Endothelial cell (in vitro differentiated cells): Measurements from ENCODE around the gene RPTOR. TPM values are rescaled to one million over a fixed set of nuclear protein-coding genes. Genes with fewer than 3 reads are reported as not detected.

Experiments
- DNase-seq: peaks from one replicate; pipeline ENCODE4 v3.0.0; 2021; ENCODE audit warnings: low spot score
- H3K27ac Mint-ChIP-seq: one replicate; pipeline ENCODE4 v1.8.0; 2021; ENCODE audit warnings: mixed read lengths, inconsistent platforms; ENCODE audit not compliant: unreplicated experiment
- H3K27me3 Mint-ChIP-seq: one replicate; pipeline ENCODE4 v1.8.0; 2021; ENCODE audit warnings: mild to moderate bottlenecking, moderate library complexity, mixed read lengths, inconsistent platforms; ENCODE audit not compliant: unreplicated experiment
- H3K36me3 Mint-ChIP-seq: one replicate; pipeline ENCODE4 v1.8.0; 2021; ENCODE audit warnings: mild to moderate bottlenecking, low read depth, mixed read lengths, inconsistent platforms; ENCODE audit not compliant: unreplicated experiment
- H3K4me1 Mint-ChIP-seq: one replicate; pipeline ENCODE4 v1.8.0; 2021; ENCODE audit warnings: mild to moderate bottlenecking, mixed read lengths, inconsistent platforms; ENCODE audit not compliant: unreplicated experiment
- H3K4me3 Mint-ChIP-seq: one replicate; pipeline ENCODE4 v1.8.0; 2021; ENCODE audit warnings: mild to moderate bottlenecking, mixed read lengths, inconsistent platforms; ENCODE audit not compliant: unreplicated experiment
- H3K9me3 Mint-ChIP-seq: one replicate; pipeline ENCODE4 v1.8.0; 2021; ENCODE audit warnings: mixed read lengths, inconsistent platforms; ENCODE audit not compliant: unreplicated experiment
- CTCF ChIP-seq: fragments of 200-600 bp; sonication (generic); IDR thresholded peaks from one replicate; pipeline ENCODE4 v1.5.0; 2021; ENCODE audit warnings: antibody characterized with exemption; ENCODE audit not compliant: unreplicated experiment
- total RNA-seq: library from RNA; stranded (reverse); fragmentation: NEBNext Ultra II Directional; extraction: Animal tissue kit (Norgen Biotek cat#: 25700); gene quantifications from one replicate; pipeline ENCODE4 v1.2.1, GENCODE V29; 2021; ENCODE audit not compliant: unreplicated experiment

Gene RPTOR
- total RNA-seq, 1 donor from 2014 or later: 36.7 TPM

- Mint-ChIP-seq H3K27ac (no peak overlapping the region), H3K4me1 (no peaks in the 10 kb centered on the region), H3K36me3 (peaks cover 9% of the 10 kb centered on the region), H3K9me3 (no peaks in the 10 kb centered on the region), H3K4me3 (no peak overlapping the region), H3K27me3 (no peaks in the 10 kb centered on the region)
- no peak for TF ChIP-seq CTCF
- no peak for DNase-seq
Measured at GRCh38 chr17:80940171-80941123, 395.8 kb downstream of the RPTOR start.

GRCh38 chr17:80941171-80941570 is 396.5 kb downstream of the RPTOR start:
- no peak overlapping the region for H3K27ac Mint-ChIP-seq

GRCh38 chr17:80941743-80942422 is 397.2 kb downstream of the RPTOR start:
- no peak for TF ChIP-seq CTCF
- H3K36me3 Mint-ChIP-seq: peaks cover 22% of the 10 kb centered on the region
- no peaks in the 10 kb centered on the region for H3K9me3 Mint-ChIP-seq
- DNase-seq: no peak
- no peaks in the 10 kb centered on the region for H3K27me3 Mint-ChIP-seq
- no peak overlapping the region for H3K4me3 Mint-ChIP-seq
- H3K27ac Mint-ChIP-seq: no peak overlapping the region
- peaks cover 3% of the 10 kb centered on the region for H3K4me1 Mint-ChIP-seq

More at GRCh38 chr17:80941171-80941570, 396.5 kb downstream of the RPTOR start:
- Mint-ChIP-seq H3K9me3 (no peaks in the 10 kb centered on the region), H3K27me3 (no peaks in the 10 kb centered on the region), H3K36me3 (peaks cover 15% of the 10 kb centered on the region), H3K4me1 (no peaks in the 10 kb centered on the region), H3K4me3 (no peak overlapping the region)
- TF ChIP-seq CTCF: no peak
- no peak for DNase-seq

GRCh38 chr17:80942423-80943345 is 398.0 kb downstream of the RPTOR start:
- Mint-ChIP-seq H3K27ac (no peak overlapping the region), H3K4me1 (peaks cover 6% of the 10 kb centered on the region), H3K9me3 (no peaks in the 10 kb centered on the region), H3K4me3 (no peak overlapping the region), H3K36me3 (peaks cover 30% of the 10 kb centered on the region), H3K27me3 (peaks cover 3% of the 10 kb centered on the region)
- no peak for DNase-seq
- no peak for TF ChIP-seq CTCF
